HG03097 (cell line): Measurements from ENCODE around the gene PLS3.
"Not testable (repeated sequence)": the region's sequence is repeated elsewhere in the genome, so short reads cannot be mapped to it uniquely, and the experiment has no call there.

Source experiments
- ATAC-seq: cut with Tn5 transposase; IDR thresholded peaks from one replicate; pipeline ENCODE4 v1.9.1; 2021; ENCODE audit not compliant: unreplicated experiment, low FRiP score

The PLS3 gene

GRCh38 chrX:115560978-115561604, at the start of gene PLS3:
Gene PLS3 (plus strand): TSS chrX:115561174. CDS start chrX:115610251, 49,077 bp downstream.
- peak; percentile 50 for ATAC-seq

- no peak for ATAC-seq
Measured at GRCh38 chrX:115518113-115518512, 42.9 kb upstream of the PLS3 start.

- no peak for ATAC-seq
Measured at GRCh38 chrX:115521741-115522140, 39.2 kb upstream of the PLS3 start.

GRCh38 chrX:115522952-115523351, 38.0 kb upstream of the PLS3 start:
- no peak for ATAC-seq

- ATAC-seq: no peak
Measured at GRCh38 chrX:115525486-115525885, 35.5 kb upstream of the PLS3 start.

GRCh38 chrX:115531818-115532403, 29.1 kb upstream of the PLS3 start:
- no peak for ATAC-seq

- ATAC-seq: no peak
Measured at GRCh38 chrX:115533485-115533884, 27.5 kb upstream of the PLS3 start.

GRCh38 chrX:115534383-115534782, 26.6 kb upstream of the PLS3 start:
- ATAC-seq: no peak

GRCh38 chrX:115535421-115535820, 25.6 kb upstream of the PLS3 start:
- ATAC-seq: no peak

- no peak for ATAC-seq
Measured at GRCh38 chrX:115535844-115536243, 25.1 kb upstream of the PLS3 start.

GRCh38 chrX:115539841-115540240, 21.1 kb upstream of the PLS3 start:
- ATAC-seq: no peak

GRCh38 chrX:115541045-115541444, 19.9 kb upstream of the PLS3 start:
- not testable (repeated sequence) for ATAC-seq

GRCh38 chrX:115547448-115547847, 13.5 kb upstream of the PLS3 start:
- ATAC-seq: no peak

- ATAC-seq: no peak
Measured at GRCh38 chrX:115549008-115549407, 12.0 kb upstream of the PLS3 start.

- ATAC-seq: no peak
Measured at GRCh38 chrX:115553171-115553570, 7.8 kb upstream of the PLS3 start.

GRCh38 chrX:115559672-115560071, 1.3 kb upstream of the PLS3 start:
- ATAC-seq: no peak

- ATAC-seq: no peak
Measured at GRCh38 chrX:115560211-115560977, 580 bp upstream of the PLS3 start.

GRCh38 chrX:115561605-115562479, 868 bp downstream of the PLS3 start:
- no peak for ATAC-seq

GRCh38 chrX:115562480-115562847, 1.5 kb downstream of the PLS3 start:
- no peak for ATAC-seq

- no peak for ATAC-seq
Measured at GRCh38 chrX:115563633-115564162, 2.7 kb downstream of the PLS3 start.

GRCh38 chrX:115564243-115564642, 3.3 kb downstream of the PLS3 start:
- ATAC-seq: no peak
